Activated CD8-positive, alpha-beta memory T cell treated with anti-CD3 and anti-CD28 coated beads, Interleukin-2, amount 50 U/mL, for 24 hours (primary cell): ENCODE measurements around the gene MYT1.
"Not testable (repeated sequence)": the region's sequence is repeated elsewhere in the genome, so short reads cannot be mapped to it uniquely, and the experiment has no call there.

Source experiments
- DNase-seq: peaks from one replicate; pipeline ENCODE4 v3.0.0-alpha.2; 2020; ENCODE audit errors: extremely low read depth

Gene MYT1

DNA sequence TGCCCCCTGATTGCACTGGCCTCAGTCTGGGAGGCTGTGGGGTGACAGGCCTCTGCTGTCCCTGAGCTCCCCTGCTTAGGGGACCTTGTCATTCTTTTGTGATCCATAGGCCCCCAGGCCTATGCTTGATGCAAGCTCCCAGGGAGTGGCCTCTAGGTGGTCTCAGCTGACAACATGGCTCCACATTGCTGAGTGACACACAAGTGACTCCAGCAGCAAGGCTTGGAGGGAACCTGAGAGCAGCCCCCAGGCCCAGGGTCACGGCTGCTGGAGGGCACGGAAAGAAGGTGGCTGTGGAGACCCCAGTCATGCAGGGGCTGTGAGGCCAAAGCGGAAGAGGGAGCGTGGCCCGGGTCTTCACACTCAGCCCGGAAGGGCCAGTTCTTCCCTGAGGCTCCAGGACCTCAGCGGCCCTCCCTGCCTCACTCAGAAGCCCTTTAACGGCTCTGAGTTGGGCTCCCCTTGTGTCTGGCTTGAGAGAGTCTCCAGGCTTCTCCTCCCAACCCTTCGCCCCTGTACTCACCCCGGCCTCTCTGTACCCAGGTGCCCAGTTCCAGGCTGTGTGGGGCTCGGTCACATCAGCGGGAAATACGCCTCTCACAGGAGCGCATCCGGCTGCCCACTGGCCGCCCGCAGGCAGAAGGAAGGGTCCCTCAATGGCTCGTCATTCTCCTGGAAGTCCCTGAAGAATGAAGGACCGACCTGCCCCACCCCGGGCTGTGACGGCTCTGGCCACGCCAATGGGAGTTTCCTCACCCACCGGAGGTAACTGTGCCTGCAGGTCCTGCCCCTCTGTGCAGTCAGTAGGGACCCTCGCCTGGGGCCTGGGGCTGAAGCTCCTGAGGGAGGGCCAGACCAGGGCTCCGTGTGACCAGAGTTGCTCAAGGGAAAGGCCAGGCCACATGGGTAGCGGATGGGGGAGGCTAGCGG lies 67.6 kb downstream of the MYT1 start:
- no peak for DNase-seq

- no peak for DNase-seq
Observed at GRCh38 chr20:64232794-64233193, 68.5 kb downstream of the MYT1 start.

DNA sequence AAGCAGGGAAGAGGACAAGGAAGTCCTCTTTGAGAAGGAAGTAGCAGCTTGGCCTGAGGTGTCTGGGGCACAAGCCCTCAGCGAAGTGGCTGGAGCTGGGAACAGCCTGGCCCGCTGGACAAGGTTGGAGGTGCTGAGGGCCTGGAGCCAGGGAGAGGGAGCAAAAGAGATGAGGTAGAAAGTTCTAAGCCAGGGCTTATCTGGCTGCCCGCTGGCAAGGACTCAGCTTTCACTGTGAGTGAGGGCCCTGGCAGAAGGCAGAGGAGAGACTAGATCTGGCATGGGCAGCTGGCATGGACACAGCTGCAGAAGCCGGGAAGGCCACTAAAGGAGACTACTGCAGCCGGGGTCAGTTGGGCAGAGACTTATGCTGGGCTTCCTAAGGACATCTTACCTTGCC lies 69.5 kb downstream of the MYT1 start:
- DNase-seq: no peak

GRCh38 chr20:64234291-64234791 lies 70.1 kb downstream of the MYT1 start:
- DNase-seq: no peak

DNA sequence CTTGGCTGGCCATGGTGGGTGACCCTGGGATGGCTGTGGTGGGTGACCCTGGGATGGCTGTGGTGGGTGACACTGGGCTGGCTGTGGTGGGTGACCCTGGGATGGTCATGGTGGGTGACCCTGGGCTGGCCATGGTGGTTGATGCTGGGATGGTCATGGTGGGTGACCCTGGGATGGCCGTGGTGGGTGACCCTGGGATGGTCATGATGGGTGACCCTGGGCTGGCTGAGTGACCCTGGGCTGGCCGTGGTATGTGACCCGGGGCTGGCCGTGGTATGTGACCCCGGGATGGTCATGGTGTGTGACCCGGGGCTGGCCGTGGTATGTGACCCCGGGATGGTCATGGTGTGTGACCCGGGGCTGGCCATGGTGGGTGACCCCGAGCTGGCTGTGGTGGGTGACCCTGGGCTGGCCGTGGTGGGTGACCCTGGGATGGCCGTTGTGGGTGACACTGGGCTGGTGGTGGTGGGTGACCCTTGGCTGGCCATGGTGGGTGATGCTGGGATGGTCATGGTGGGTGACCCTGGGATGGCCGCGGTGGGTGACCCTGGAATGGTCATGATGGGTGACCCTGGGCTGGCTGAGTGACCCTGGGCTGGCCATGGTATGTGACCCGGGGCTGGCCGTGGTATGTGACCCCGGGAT lies 70.8 kb downstream of the MYT1 start:
- DNase-seq: not testable (repeated sequence)

DNA sequence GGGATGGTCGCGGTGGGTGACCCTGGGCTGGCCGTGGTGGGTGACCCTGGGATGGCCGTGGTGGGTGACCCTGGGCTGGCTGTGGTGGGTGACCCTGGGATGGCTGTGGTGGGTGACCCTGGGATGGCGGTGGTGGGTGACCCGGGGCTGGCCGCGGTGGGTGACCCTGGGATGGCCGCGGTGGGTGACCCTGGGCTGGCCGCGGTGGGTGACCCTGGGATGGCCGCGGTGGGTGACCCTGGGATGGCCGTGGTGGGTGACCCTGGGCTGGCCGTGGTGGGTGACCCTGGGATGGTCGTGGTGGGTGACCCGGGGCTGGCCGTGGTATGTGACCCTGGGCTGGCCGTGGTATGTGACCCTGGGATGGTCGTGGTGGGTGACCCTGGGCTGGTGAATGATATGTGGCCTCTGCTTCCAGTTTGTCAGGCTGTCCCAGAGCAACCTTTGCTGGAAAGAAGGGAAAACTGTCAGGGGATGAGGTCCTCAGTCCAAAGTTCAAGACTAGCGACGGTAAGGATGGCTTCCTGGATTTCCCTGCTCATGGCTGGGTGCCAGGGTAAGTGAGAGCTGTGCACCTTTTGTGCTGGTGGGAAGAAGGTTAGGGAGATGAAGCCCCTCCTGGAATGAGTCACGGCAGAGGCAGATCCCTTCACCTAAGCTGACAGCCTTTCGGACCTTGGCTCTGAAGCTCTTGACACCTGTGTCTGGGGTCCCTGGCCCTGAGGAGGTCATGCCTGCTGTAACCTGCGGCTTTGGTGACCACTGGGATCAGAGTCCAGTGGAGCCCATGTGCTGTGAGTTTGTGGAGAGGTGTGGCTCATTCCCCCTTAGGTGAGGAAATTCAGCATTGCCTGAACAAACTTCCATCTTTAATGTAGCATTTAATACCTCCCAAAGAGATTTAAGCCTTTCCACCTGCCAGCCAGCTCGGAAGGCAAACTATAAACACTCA lies 72.2 kb downstream of the MYT1 start:
- DNase-seq: no peak

GRCh38 chr20:64237316-64237715 lies 73.1 kb downstream of the MYT1 start:
- DNase-seq: no peak

GRCh38 chr20:64238115-64238825 lies 74.0 kb downstream of the MYT1 start:
- no peak for DNase-seq

- no peak for DNase-seq
Observed at GRCh38 chr20:64238851-64239387, 74.7 kb downstream of the MYT1 start.

DNA sequence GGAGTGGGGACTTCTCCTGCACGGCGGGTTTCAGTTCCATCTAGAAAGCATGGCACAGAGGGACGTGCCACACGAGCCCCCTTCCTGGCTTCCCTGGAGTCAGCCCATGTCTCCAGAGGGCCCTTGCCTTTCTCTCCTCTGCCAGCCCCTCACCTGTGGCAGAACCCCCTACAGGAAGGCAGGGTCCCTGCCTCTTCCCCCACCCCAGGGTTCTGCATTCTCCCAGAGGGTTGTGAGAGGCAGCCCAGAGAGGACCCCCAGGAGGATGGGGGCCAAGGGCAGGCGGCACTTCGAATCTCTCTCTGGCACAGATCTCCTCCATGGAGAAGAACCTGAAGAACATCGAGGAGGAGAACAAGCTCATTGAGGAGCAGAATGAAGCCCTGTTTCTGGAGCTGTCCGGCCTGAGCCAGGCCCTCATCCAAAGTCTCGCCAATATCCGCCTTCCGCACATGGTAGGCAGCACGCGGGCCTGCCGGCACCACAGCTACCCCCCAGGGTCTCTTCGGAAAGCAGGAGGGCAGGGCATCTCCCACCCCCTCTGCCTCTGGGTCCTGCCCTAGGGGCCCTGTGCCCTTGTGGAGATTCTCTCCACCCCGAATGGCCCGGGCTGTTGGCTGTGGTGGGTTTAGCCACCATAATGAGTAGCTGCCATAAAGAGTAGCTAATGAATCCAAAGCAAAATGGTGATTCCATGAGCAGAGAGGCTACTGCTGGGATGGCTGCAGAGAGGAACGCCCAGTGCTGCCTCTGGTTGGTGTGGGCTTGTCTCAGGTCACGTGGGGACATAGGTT lies 75.4 kb downstream of the MYT1 start:
- no peak for DNase-seq

- DNase-seq: no peak
Observed at GRCh38 chr20:64240243-64241015, 76.2 kb downstream of the MYT1 start.

GRCh38 chr20:64241061-64241460 lies 76.8 kb downstream of the MYT1 start:
- DNase-seq: no peak

- DNase-seq: no peak
Observed at GRCh38 chr20:64242003-64242796, 77.9 kb downstream of the MYT1 start.

DNA sequence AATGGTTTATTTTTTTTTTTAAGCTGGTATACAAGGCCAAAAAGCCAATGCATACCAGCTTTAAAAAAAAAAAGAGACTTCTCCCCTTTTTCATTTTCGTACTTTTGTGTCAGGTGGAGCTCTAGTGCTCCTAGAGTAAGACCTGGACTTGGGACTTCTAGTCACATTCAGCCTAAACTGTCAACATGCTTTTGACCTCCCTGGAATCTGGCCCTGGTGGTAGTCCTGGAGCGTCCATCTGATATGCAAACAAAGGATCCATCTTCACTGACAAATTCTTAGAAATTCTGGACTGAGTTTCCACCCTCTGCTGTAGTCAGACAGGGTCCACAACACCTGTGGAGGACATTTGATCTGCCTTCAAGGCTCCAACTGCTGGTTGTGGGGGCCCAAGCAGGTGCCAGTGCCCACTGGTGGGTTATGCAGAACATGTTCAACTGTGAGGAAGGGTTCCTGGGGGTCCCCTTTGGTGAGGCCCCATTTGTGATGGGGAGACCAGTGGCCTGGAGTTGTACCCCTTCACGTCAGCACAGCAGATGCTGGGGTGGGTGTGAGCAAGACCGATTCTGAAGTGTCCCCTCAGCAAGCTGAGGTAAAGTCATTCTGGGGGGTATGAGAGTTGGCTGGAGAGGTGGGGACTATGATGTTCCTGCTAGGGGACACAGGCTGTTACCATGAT lies 78.7 kb downstream of the MYT1 start:
- DNase-seq: no peak

- no peak for DNase-seq
Observed at GRCh38 chr20:64244281-64244805, 80.1 kb downstream of the MYT1 start.

- DNase-seq: no peak
Observed at GRCh38 chr20:64244870-64245603, 80.8 kb downstream of the MYT1 start.
